Neuronal stem cell (in vitro differentiated cells): ENCODE data around the gene ATP5F1B.

Source experiments
- DNase-seq: peaks from one replicate; pipeline ENCODE4 v3.0.0-alpha.2; 2013; ENCODE audit warnings: low spot score
- H2AFZ ChIP-seq: one replicate; pipeline ENCODE4 v1.6.1; 2013; ENCODE audit warnings: mild to moderate bottlenecking, low read length, inconsistent platforms
- H2AK5ac ChIP-seq: 2 replicates; pipeline ENCODE4 v1.6.1; 2013; ENCODE audit warnings: low read depth, mild to moderate bottlenecking, inconsistent platforms, low read length, moderate library complexity, mixed read lengths
- H2BK120ac ChIP-seq: 2 replicates; pipeline ENCODE4 v1.6.1; 2013; ENCODE audit warnings: low read depth, mild to moderate bottlenecking, inconsistent platforms, low read length, moderate library complexity, mixed read lengths
- H2BK12ac ChIP-seq: one replicate; pipeline ENCODE4 v1.6.1; 2013; ENCODE audit warnings: low read length, inconsistent platforms
- H2BK15ac ChIP-seq: 2 replicates; pipeline ENCODE4 v1.6.1; 2013; ENCODE audit warnings: mild to moderate bottlenecking, low read length, inconsistent platforms, mixed read lengths
- H2BK5ac ChIP-seq: one replicate; pipeline ENCODE4 v1.6.1; 2013; ENCODE audit warnings: inconsistent platforms, mild to moderate bottlenecking, low read length, moderate library complexity
- H3K14ac ChIP-seq: one replicate; pipeline ENCODE4 v1.6.1; 2013; ENCODE audit warnings: low read length, inconsistent platforms
- H3K18ac ChIP-seq: 2 replicates; pipeline ENCODE4 v1.6.1; 2013; ENCODE audit warnings: low read length, inconsistent platforms
- H3K23ac ChIP-seq: 2 replicates; pipeline ENCODE4 v1.6.1; 2013; ENCODE audit warnings: low read depth, mild to moderate bottlenecking, mixed read lengths, low read length, inconsistent platforms; ENCODE audit not compliant: poor library complexity
- H3K27ac ChIP-seq: replicated peaks from 3 replicates; pipeline ENCODE4 v1.5.1; 2013; ENCODE audit warnings: low read length, inconsistent platforms
- H3K27me3 ChIP-seq, 3 experiments: 2 replicates each; pipeline ENCODE4 v1.6.1; 2013; ENCODE audit warnings: low read length in 3 of 3, mild to moderate bottlenecking in 2 of 3, inconsistent platforms in 1 of 3, low read depth in 1 of 3, mixed read lengths in 1 of 3, moderate library complexity in 1 of 3; ENCODE audit not compliant: control insufficient read depth in 3 of 3, insufficient read depth in 3 of 3
- H3K36me3 ChIP-seq, 2 donors: replicated peaks in 1 of 2; 2 replicates each; pipeline ENCODE4 v1.6.1; 2013; ENCODE audit warnings: low read length in 2 of 2; ENCODE audit not compliant: control insufficient read depth in 2 of 2, insufficient read depth in 2 of 2
- H3K4ac ChIP-seq: 2 replicates; pipeline ENCODE4 v1.6.1; 2013; ENCODE audit warnings: inconsistent platforms, mild to moderate bottlenecking, low read length, moderate library complexity
- H3K4me1 ChIP-seq, 2 donors: 1 replicate in 1 of 2; 2 replicates in 1 of 2; pipeline ENCODE4 v1.6.1; 2013; ENCODE audit warnings: low read length in 2 of 2, low read depth in 1 of 2; ENCODE audit not compliant: control insufficient read depth in 2 of 2, insufficient read depth in 1 of 2
- H3K4me2 ChIP-seq: one replicate; pipeline ENCODE4 v1.6.1; 2013; ENCODE audit warnings: mild to moderate bottlenecking, low read length, inconsistent platforms; ENCODE audit not compliant: insufficient read depth, poor library complexity, severe bottlenecking
- H3K4me3 ChIP-seq, 2 donors: 2 replicates each; pipeline ENCODE4 v1.5.1; 2013; ENCODE audit warnings: low read length in 2 of 2, mild to moderate bottlenecking in 2 of 2, inconsistent platforms in 1 of 2, moderate library complexity in 1 of 2
- H3K79me1 ChIP-seq: one replicate; pipeline ENCODE4 v1.6.1; 2013; ENCODE audit warnings: low read depth, mild to moderate bottlenecking, inconsistent platforms, low read length, moderate library complexity
- H3K9ac ChIP-seq: one replicate; pipeline ENCODE4 v1.6.1; 2013; ENCODE audit warnings: mild to moderate bottlenecking, low read depth, low read length, inconsistent platforms; ENCODE audit not compliant: poor library complexity
- H3K9me3 ChIP-seq, 2 donors: replicated peaks in 1 of 2; 2 replicates each; pipeline versions ENCODE3 to v1.6.1; 2013; ENCODE audit warnings: low read length in 2 of 2, mild to moderate bottlenecking in 2 of 2, inconsistent platforms in 1 of 2, low read depth in 1 of 2, mixed read lengths in 1 of 2, moderate library complexity in 1 of 2; ENCODE audit not compliant: control insufficient read depth in 2 of 2, insufficient read depth in 1 of 2
- H4K8ac ChIP-seq: one replicate; pipeline ENCODE4 v1.6.1; 2013; ENCODE audit warnings: low read depth, mild to moderate bottlenecking, inconsistent platforms, low read length, moderate library complexity
- H4K91ac ChIP-seq: one replicate; pipeline ENCODE4 v1.6.1; 2013; ENCODE audit warnings: low read length, low read depth, mild to moderate bottlenecking, inconsistent platforms; ENCODE audit not compliant: poor library complexity
- WGBS, 2 donors: extraction: QIAGEN DNeasy Blood & Tissue Kit; methylation state at CpG; one replicate each; pipeline ENCODE4 v1.1.7; 2013; ENCODE audit warnings: missing lambda C conversion rate in 2 of 2, mixed read lengths in 1 of 2; ENCODE audit not compliant: insufficient read length in 2 of 2, insufficient replicate concordance in 1 of 2; ENCODE audit errors: extremely low coverage in 2 of 2; 5-methylcytosine and 5-hydroxymethylcytosine counted together

The ATP5F1B gene

GRCh38 chr12:56679883-56680575 lies 34.2 kb upstream of the ATP5F1B start:
- Histone ChIP-seq H3K79me1 (peaks cover 16% of the 10 kb centered on the region), H2BK120ac (no peak overlapping the region), H2BK5ac (no peak overlapping the region), H2AFZ (no peak overlapping the region), H2AK5ac (no peak overlapping the region), H3K9me3 (peaks cover 0 to 12% of the 10 kb centered on the region in 2 donors), H3K4me1 (no peaks in the 10 kb centered on the region), H2BK12ac (no peak overlapping the region), H4K8ac (no peak overlapping the region), H3K27me3 (no peaks in the 10 kb centered on the region), H3K18ac (no peak overlapping the region), H3K14ac (no peak overlapping the region), H3K23ac (no peak overlapping the region), H3K27ac (no peak overlapping the region), H3K36me3 (peaks cover 9 to 95% of the 10 kb centered on the region in 2 donors), H3K4me2 (no peak overlapping the region), H3K4me3 (no peak overlapping the region), H2BK15ac (no peak overlapping the region), H3K9ac (no peak overlapping the region), H3K4ac (no peak overlapping the region), H4K91ac (no peak overlapping the region)
- DNase-seq = no peak
- no CpG with 5 or more reads among the region's 13 CpGs for WGBS, 2 donors

DNA sequence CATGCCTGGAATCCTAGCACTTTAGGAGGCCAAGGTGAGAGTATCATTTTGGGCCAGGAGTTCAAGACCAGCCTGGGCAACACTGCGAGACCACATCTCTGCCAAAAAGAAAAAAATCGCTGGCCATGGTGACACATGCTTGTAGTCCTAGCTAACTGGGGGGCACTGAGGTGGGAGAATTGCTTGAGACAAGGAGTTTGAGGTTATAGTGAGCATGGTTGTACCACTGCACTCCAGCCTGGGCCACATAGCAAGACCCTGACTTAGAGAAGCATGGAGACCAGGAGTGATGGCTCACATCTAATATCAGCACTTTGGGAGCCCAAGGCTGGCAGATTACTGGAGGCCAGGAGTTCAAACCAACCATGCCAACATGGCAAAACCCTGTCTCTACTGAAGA lies 33.1 kb upstream of the ATP5F1B start:
- Histone ChIP-seq H3K4me3 (no peak overlapping the region), H4K8ac (no peak overlapping the region), H2BK12ac (no peak overlapping the region), H3K14ac (no peak overlapping the region), H3K9ac (no peak overlapping the region), H3K23ac (no peak overlapping the region), H2BK120ac (no peak overlapping the region), H3K27me3 (no peaks in the 10 kb centered on the region), H3K9me3 (peaks cover 0 to 4% of the 10 kb centered on the region in 2 donors), H2AFZ (no peak overlapping the region), H2AK5ac (no peak overlapping the region), H3K18ac (no peak overlapping the region), H3K27ac (no peak overlapping the region), H2BK15ac (no peak overlapping the region), H3K4me2 (no peak overlapping the region), H3K4me1 (no peaks in the 10 kb centered on the region), H3K36me3 (peaks cover 9 to 91% of the 10 kb centered on the region in 2 donors), H3K79me1 (peaks cover 16% of the 10 kb centered on the region), H3K4ac (no peak overlapping the region), H2BK5ac (no peak overlapping the region), H4K91ac (no peak overlapping the region)
- no CpG with 5 or more reads among the region's 2 CpGs for WGBS, 2 donors
- no peak for DNase-seq

GRCh38 chr12:56677680-56678079 lies 31.9 kb upstream of the ATP5F1B start:
- no peak overlapping the region for H3K27ac ChIP-seq
- H2BK120ac ChIP-seq = no peak overlapping the region
- no peaks in the 10 kb centered on the region for H3K4me1 ChIP-seq
- no CpG with 5 or more reads among the region's 1 CpG for WGBS, 2 donors
- no peak overlapping the region for H2AK5ac ChIP-seq
- H2BK15ac ChIP-seq = no peak overlapping the region
- peaks cover 0 to under 1% of the 10 kb centered on the region in 2 donors for H3K9me3 ChIP-seq
- H3K27me3 ChIP-seq = no peaks in the 10 kb centered on the region
- no peak overlapping the region for H4K91ac ChIP-seq
- H3K36me3 ChIP-seq = peaks cover 9 to 91% of the 10 kb centered on the region in 2 donors
- no peak overlapping the region for H3K4ac ChIP-seq
- no peak overlapping the region for H3K9ac ChIP-seq
- DNase-seq = no peak
- no peak overlapping the region for H3K4me3 ChIP-seq
- H2BK5ac ChIP-seq = no peak overlapping the region
- no peak overlapping the region for H4K8ac ChIP-seq
- H3K79me1 ChIP-seq = peaks cover 16% of the 10 kb centered on the region
- no peak overlapping the region for H3K18ac ChIP-seq
- H3K23ac ChIP-seq = no peak overlapping the region
- H3K14ac ChIP-seq = no peak overlapping the region
- no peak overlapping the region for H3K4me2 ChIP-seq
- no peak overlapping the region for H2AFZ ChIP-seq
- H2BK12ac ChIP-seq = no peak overlapping the region

DNA sequence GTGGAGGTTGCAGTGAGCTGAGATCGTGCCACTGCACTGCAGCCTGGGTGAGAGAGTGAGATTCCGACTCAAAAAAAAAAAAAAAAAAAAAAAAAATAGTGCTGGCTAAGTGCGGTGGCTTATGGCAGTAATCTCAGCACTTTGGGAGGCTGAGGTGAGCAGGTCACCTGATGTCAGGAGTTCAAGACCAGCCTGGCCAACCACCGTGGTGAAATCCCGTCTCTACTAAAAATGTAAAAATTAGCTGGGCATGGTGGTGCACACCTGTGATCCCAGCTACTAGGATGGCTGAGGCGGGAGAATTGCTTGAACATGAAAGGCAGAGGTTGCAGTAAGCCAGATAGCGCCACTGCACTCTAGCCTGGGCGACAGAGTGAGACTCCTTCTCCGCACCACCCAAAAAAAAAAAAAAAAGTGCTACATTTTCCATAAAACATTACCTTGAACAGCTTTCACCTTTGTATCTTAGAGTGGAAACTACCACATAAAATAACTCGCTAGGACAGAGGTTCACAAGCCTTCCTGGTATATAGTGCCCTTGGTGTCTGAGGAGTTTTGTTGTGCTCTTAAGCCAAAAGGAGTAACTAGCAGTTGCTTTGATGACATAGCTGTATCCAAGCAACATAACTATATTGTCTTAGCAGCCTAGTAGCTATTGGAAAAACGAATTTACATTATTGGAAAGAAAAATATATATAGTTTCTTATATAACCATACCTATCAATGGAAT lies 31.2 kb upstream of the ATP5F1B start:
- H3K36me3 ChIP-seq = peaks cover 9 to 91% of the 10 kb centered on the region in 2 donors

More for the DNA sequence above, 31.2 kb upstream of the ATP5F1B start:
- Histone ChIP-seq H2AFZ (no peak overlapping the region), H3K27me3 (no peaks in the 10 kb centered on the region), H3K9ac (no peak overlapping the region), H2BK15ac (no peak overlapping the region), H3K14ac (no peak overlapping the region), H3K79me1 (peaks cover 14% of the 10 kb centered on the region), H4K91ac (no peak overlapping the region), H2BK12ac (no peak overlapping the region), H2BK5ac (no peak overlapping the region), H3K4me2 (no peak overlapping the region), H2BK120ac (no peak overlapping the region), H3K27ac (no peak overlapping the region), H4K8ac (no peak overlapping the region), H2AK5ac (no peak overlapping the region), H3K18ac (no peak overlapping the region), H3K4me3 (no peak overlapping the region), H3K23ac (no peak overlapping the region), H3K4ac (no peak overlapping the region), H3K9me3 (no peaks in the 10 kb centered on the region), H3K4me1 (no peaks in the 10 kb centered on the region)
- DNase-seq = no peak
- WGBS, 2 donors = no CpG with 5 or more reads among the region's 11 CpGs
